RWPE1 (cell line): Measurements from ENCODE around the gene MICAL3.

Experiments
- CTCF ChIA-PET: fragments of 350-600 bp; sonication (Branson Sonifier 250); formaldehyde crosslinking; extraction: SDS; loops from one replicate; lab custom pipeline; 2021; lab: Yijun Ruan, JAX
- POLR2A ChIA-PET: fragments of 400-600 bp; formaldehyde crosslinking; extraction: SDS; loops from one replicate; lab custom pipeline; 2020; ENCODE audit warnings: antibody characterized with exemption; ENCODE audit not compliant: low non-redundant PET; lab: Yijun Ruan, JAX
- DNase-seq: peaks from one replicate; pipeline ENCODE4 v3.0.0; 2012; ENCODE audit warnings: low spot score
- H3K27ac ChIP-seq: fragments of 450-650 bp; 2 replicates; pipeline ENCODE4 v1.5.1; 2017
- TF ChIP-seq, protein P1 (sequence below): fragments of 450-650 bp; conservative IDR thresholded peaks from 2 replicates; pipeline ENCODE4 v1.5.1; 2017; ENCODE audit warnings: low read depth, mild to moderate bottlenecking

MICAL3 gene

GRCh38 chr22:17984114-17984513, 40.2 kb downstream of the MICAL3 start:
- ChIA-PET CTCF (no interaction called here), POLR2A (no interaction called here)
- TF ChIP-seq, protein P1, sequence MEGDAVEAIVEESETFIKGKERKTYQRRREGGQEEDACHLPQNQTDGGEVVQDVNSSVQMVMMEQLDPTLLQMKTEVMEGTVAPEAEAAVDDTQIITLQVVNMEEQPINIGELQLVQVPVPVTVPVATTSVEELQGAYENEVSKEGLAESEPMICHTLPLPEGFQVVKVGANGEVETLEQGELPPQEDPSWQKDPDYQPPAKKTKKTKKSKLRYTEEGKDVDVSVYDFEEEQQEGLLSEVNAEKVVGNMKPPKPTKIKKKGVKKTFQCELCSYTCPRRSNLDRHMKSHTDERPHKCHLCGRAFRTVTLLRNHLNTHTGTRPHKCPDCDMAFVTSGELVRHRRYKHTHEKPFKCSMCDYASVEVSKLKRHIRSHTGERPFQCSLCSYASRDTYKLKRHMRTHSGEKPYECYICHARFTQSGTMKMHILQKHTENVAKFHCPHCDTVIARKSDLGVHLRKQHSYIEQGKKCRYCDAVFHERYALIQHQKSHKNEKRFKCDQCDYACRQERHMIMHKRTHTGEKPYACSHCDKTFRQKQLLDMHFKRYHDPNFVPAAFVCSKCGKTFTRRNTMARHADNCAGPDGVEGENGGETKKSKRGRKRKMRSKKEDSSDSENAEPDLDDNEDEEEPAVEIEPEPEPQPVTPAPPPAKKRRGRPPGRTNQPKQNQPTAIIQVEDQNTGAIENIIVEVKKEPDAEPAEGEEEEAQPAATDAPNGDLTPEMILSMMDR = no peak
- DNase-seq = no peak
- peak overlapping the region; percentile 77 for H3K27ac ChIP-seq

- CTCF ChIA-PET = no interaction called here
- DNase-seq = no peak
- peak overlapping the region; percentile 40 for H3K27ac ChIP-seq
- POLR2A ChIA-PET = no interaction called here
- TF ChIP-seq, protein P1 = no peak
These were observed 41.7 kb downstream of the MICAL3 start for GRCh38 chr22:17982572-17983141.

GRCh38 chr22:17981497-17981896, 42.9 kb downstream of the MICAL3 start:
- TF ChIP-seq, protein P1 = no peak
- peak overlapping the region; percentile 40 for H3K27ac ChIP-seq
- POLR2A ChIA-PET = no interaction called here
- DNase-seq = no peak
- CTCF ChIA-PET = no interaction called here

DNA sequence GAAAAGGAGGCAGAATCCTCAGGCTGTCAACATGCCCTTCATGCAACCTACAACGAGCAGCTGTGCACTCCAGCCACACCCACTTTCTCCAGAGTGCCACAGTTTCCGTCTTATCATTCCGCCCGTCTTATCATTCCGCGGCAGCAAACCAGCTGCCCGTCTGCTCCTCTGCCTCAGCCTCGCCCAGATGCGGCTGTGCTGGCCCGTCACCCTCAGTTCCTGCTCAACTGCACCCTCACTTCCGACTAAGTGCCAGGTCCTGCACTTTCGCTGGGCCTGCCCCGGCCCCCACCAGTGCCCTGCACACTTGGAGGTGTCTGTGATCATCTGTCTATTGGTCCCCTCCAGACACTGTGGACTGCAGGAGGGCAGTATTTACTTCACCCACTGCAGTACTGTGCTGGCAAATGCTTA, 43.7 kb downstream of the MICAL3 start:
- H3K27ac ChIP-seq = peak overlapping the region; percentile 73

GRCh38 chr22:17980015-17980590, 44.3 kb downstream of the MICAL3 start:
- CTCF ChIA-PET = no interaction called here
- TF ChIP-seq, protein P1 = no peak
- peak overlapping the region; percentile 73 for H3K27ac ChIP-seq
- no peak for DNase-seq
- POLR2A ChIA-PET = no interaction called here

More for the DNA sequence above, 43.7 kb downstream of the MICAL3 start:
- POLR2A ChIA-PET = no interaction called here
- no peak for DNase-seq
- TF ChIP-seq, protein P1 = no peak
- CTCF ChIA-PET = no interaction called here

DNA sequence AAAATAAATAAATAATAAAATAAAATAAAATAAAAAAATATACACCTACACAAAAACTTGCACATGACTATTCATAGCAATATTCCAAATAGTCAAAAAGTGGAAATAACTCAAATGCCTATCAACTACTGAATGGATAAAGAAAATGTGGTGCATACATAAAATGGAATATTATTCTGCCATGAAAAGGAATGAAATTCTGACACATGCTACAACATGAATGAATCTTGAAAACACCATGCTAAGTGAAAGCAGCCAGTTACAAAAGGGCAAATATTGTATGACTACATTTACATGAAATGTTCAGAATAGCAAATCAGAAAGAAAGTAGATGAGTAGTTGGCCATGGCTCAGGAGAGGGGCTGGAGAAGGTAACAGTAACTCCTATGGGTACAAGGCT, 46.3 kb downstream of the MICAL3 start:
- ChIA-PET POLR2A (no interaction called here), CTCF (no interaction called here)
- no peak for DNase-seq
- no peak overlapping the region for H3K27ac ChIP-seq
- TF ChIP-seq, protein P1 = no peak
